ENCODE data around the gene IRF2.

Gene IRF2

GRCh38 chr4:184350213-184350817 lies 124.0 kb downstream of the IRF2 start:
- Histone ChIP-seq H3K9ac (ENCODE audit: low read length) (no peak overlapping the region), H3K79me2 (ENCODE audit: low read length) (no peaks in the 10 kb centered on the region), H3K4me3 (ENCODE audit: low read length) (no peak overlapping the region), H3K9me2 (replicated peaks; ENCODE audit: insufficient read depth, low read length) (no peaks in the 10 kb centered on the region), H3K27me3 (replicated peaks; ENCODE audit: insufficient read depth, low read length) (no peaks in the 10 kb centered on the region), H3F3A (ENCODE audit: insufficient read depth, low read length) (peaks cover 37% of the 10 kb centered on the region), H2AFZ (ENCODE audit: low read length) (no peak overlapping the region), H3K4me2 (ENCODE audit: low read depth, low read length) (no peak overlapping the region), H3K36me3 (replicated peaks; ENCODE audit: insufficient read depth, low read length) (no peaks in the 10 kb centered on the region), H3K27ac (ENCODE audit: low read length) (no peak overlapping the region), H3K4me1 (ENCODE audit: low read length) (peaks cover 42% of the 10 kb centered on the region), H3K9me3 (replicated peaks; ENCODE audit: insufficient read depth, low read length) (no peaks in the 10 kb centered on the region), H4K20me1 (ENCODE audit: insufficient read depth, low read length) (no peaks in the 10 kb centered on the region)
- TF ChIP-seq CTCF (IDR thresholded peaks at IDR 0.05; ENCODE audit: low read length) (no peak), EZH2phosphoT487 (IDR thresholded peaks at IDR 0.05; ENCODE audit: low read length) (no peak), EZH2 (optimal IDR thresholded peaks at IDR 0.05; ENCODE audit: low read depth, low read length) (no peak)
- peak; percentile 4 for DNase-seq

- no peak overlapping the region for H3K9ac ChIP-seq (ENCODE audit: low read length)
- H4K20me1 ChIP-seq (ENCODE audit: insufficient read depth, low read length), result no peaks in the 10 kb centered on the region
- no peaks in the 10 kb centered on the region for H3K79me2 ChIP-seq (ENCODE audit: low read length)
- no peak overlapping the region for H3K4me2 ChIP-seq (ENCODE audit: low read depth, low read length)
- peaks cover 43% of the 10 kb centered on the region for H3K4me1 ChIP-seq (ENCODE audit: low read length)
- H3K27ac ChIP-seq (ENCODE audit: low read length), result no peak overlapping the region
- no peak for TF ChIP-seq CTCF (IDR thresholded peaks at IDR 0.05; ENCODE audit: low read length)
- H3K9me3 ChIP-seq (replicated peaks; ENCODE audit: insufficient read depth, low read length), result no peaks in the 10 kb centered on the region
- no peaks in the 10 kb centered on the region for H3K27me3 ChIP-seq (replicated peaks; ENCODE audit: insufficient read depth, low read length)
- H2AFZ ChIP-seq (ENCODE audit: low read length), result no peak overlapping the region
- DNase-seq, result peak; percentile 2
- no peaks in the 10 kb centered on the region for H3K9me2 ChIP-seq (replicated peaks; ENCODE audit: insufficient read depth, low read length)
- H3F3A ChIP-seq (ENCODE audit: insufficient read depth, low read length), result peaks cover 38% of the 10 kb centered on the region
- H3K4me3 ChIP-seq (ENCODE audit: low read length), result no peak overlapping the region
- no peaks in the 10 kb centered on the region for H3K36me3 ChIP-seq (replicated peaks; ENCODE audit: insufficient read depth, low read length)
Measured at GRCh38 chr4:184349283-184350039, 124.9 kb downstream of the IRF2 start.

GRCh38 chr4:184348311-184349233 lies 125.8 kb downstream of the IRF2 start:
- H3K79me2 ChIP-seq (ENCODE audit: low read length), result no peaks in the 10 kb centered on the region
- H3K9me3 ChIP-seq (replicated peaks; ENCODE audit: insufficient read depth, low read length), result no peaks in the 10 kb centered on the region
- no peaks in the 10 kb centered on the region for H3K27me3 ChIP-seq (replicated peaks; ENCODE audit: insufficient read depth, low read length)
- peaks cover 46% of the 10 kb centered on the region for H3F3A ChIP-seq (ENCODE audit: insufficient read depth, low read length)
- H3K4me2 ChIP-seq (ENCODE audit: low read depth, low read length), result peak overlapping the region; percentile 79; the same call in 1 of the 2 replicates
- peaks cover 50% of the 10 kb centered on the region for H3K4me1 ChIP-seq (ENCODE audit: low read length)
- no peaks in the 10 kb centered on the region for H4K20me1 ChIP-seq (ENCODE audit: insufficient read depth, low read length)
- H3K9ac ChIP-seq (ENCODE audit: low read length), result peak overlapping the region; percentile 82
- no peak for DNase-seq
- no peaks in the 10 kb centered on the region for H3K9me2 ChIP-seq (replicated peaks; ENCODE audit: insufficient read depth, low read length)
- H3K36me3 ChIP-seq (replicated peaks; ENCODE audit: insufficient read depth, low read length), result no peaks in the 10 kb centered on the region
- TF ChIP-seq EZH2 (optimal IDR thresholded peaks at IDR 0.05; ENCODE audit: low read depth, low read length) (no peak), EZH2phosphoT487 (IDR thresholded peaks at IDR 0.05; ENCODE audit: low read length) (no peak), CTCF (IDR thresholded peaks at IDR 0.05; ENCODE audit: low read length) (no peak)
- H3K4me3 ChIP-seq (ENCODE audit: low read length), result no peak overlapping the region
- peak overlapping the region; percentile 32; the same call in 1 of the 2 replicates for H2AFZ ChIP-seq (ENCODE audit: low read length)
- peak overlapping the region; percentile 97 for H3K27ac ChIP-seq (ENCODE audit: low read length)
